Stimulated activated naive CD8-positive, alpha-beta T cell treated with anti-CD3 and anti-CD28 coated beads, Interleukin-15, Interleukin-2, amounts not matched to agents 100 ng/mL and 50 ng/mL, for 24 hours (primary cell): ENCODE data around the gene LMNTD2.
A peak's percentile ranks its signal among the peaks of the same experiment; 100 is the strongest.

Experiments
- H3K27ac Mint-ChIP-seq: one replicate; pipeline ENCODE4 v1.8.0; 2021; ENCODE audit warnings: mild to moderate bottlenecking, mixed read lengths
- H3K27me3 Mint-ChIP-seq: one replicate; pipeline ENCODE4 v1.8.0; 2021; ENCODE audit warnings: mixed read lengths
- H3K36me3 Mint-ChIP-seq: one replicate; pipeline ENCODE4 v1.8.0; 2021; ENCODE audit warnings: low read depth, mixed read lengths
- H3K4me1 Mint-ChIP-seq: one replicate; pipeline ENCODE4 v1.8.0; 2021; ENCODE audit warnings: low read depth, mixed read lengths
- H3K4me3 Mint-ChIP-seq: one replicate; pipeline ENCODE4 v1.8.0; 2021; ENCODE audit warnings: mild to moderate bottlenecking, mixed read lengths
- H3K9me3 Mint-ChIP-seq: one replicate; pipeline ENCODE4 v1.8.0; 2021; ENCODE audit warnings: mixed read lengths

LMNTD2 gene

GRCh38 chr11:595400-595799 lies 34.9 kb upstream of the LMNTD2 start:
- H3K27ac Mint-ChIP-seq: no peak overlapping the region
- no peaks in the 10 kb centered on the region for H3K27me3 Mint-ChIP-seq
- H3K9me3 Mint-ChIP-seq: no peaks in the 10 kb centered on the region
- no peak overlapping the region for H3K4me3 Mint-ChIP-seq
- peaks cover 63% of the 10 kb centered on the region for H3K36me3 Mint-ChIP-seq
- peaks cover 6% of the 10 kb centered on the region for H3K4me1 Mint-ChIP-seq

GRCh38 chr11:593347-593746 lies 32.8 kb upstream of the LMNTD2 start:
- H3K4me1 Mint-ChIP-seq: peaks cover 6% of the 10 kb centered on the region
- H3K4me3 Mint-ChIP-seq: no peak overlapping the region
- H3K27ac Mint-ChIP-seq: no peak overlapping the region
- no peaks in the 10 kb centered on the region for H3K27me3 Mint-ChIP-seq
- H3K36me3 Mint-ChIP-seq: peaks cover 77% of the 10 kb centered on the region
- no peaks in the 10 kb centered on the region for H3K9me3 Mint-ChIP-seq

- Mint-ChIP-seq H3K27me3 (no peaks in the 10 kb centered on the region), H3K4me1 (peaks cover 11% of the 10 kb centered on the region), H3K36me3 (peaks cover 81% of the 10 kb centered on the region), H3K4me3 (no peak overlapping the region), H3K9me3 (no peaks in the 10 kb centered on the region), H3K27ac (no peak overlapping the region)
These were observed 32.4 kb upstream of the LMNTD2 start for GRCh38 chr11:592918-593317.

- Mint-ChIP-seq H3K4me1 (peaks cover 15% of the 10 kb centered on the region), H3K27me3 (no peaks in the 10 kb centered on the region), H3K4me3 (no peak overlapping the region), H3K27ac (peak overlapping the region; percentile 55), H3K36me3 (peaks cover 85% of the 10 kb centered on the region), H3K9me3 (no peaks in the 10 kb centered on the region)
These were observed 32.0 kb upstream of the LMNTD2 start for GRCh38 chr11:592501-592900.

GRCh38 chr11:590997-591396 lies 30.5 kb upstream of the LMNTD2 start:
- peaks cover 23% of the 10 kb centered on the region for H3K4me1 Mint-ChIP-seq
- H3K4me3 Mint-ChIP-seq: no peak overlapping the region
- H3K27me3 Mint-ChIP-seq: no peaks in the 10 kb centered on the region
- H3K9me3 Mint-ChIP-seq: no peaks in the 10 kb centered on the region
- H3K36me3 Mint-ChIP-seq: peaks cover 82% of the 10 kb centered on the region
- H3K27ac Mint-ChIP-seq: no peak overlapping the region

GRCh38 chr11:589798-590197 lies 29.3 kb upstream of the LMNTD2 start:
- Mint-ChIP-seq H3K4me3 (no peak overlapping the region), H3K36me3 (peaks cover 73% of the 10 kb centered on the region), H3K9me3 (no peaks in the 10 kb centered on the region), H3K27ac (no peak overlapping the region), H3K4me1 (peaks cover 23% of the 10 kb centered on the region), H3K27me3 (no peaks in the 10 kb centered on the region)

GRCh38 chr11:587978-588380 lies 27.4 kb upstream of the LMNTD2 start:
- H3K4me3 Mint-ChIP-seq: peak overlapping the region; percentile 72
- H3K9me3 Mint-ChIP-seq: no peaks in the 10 kb centered on the region
- no peaks in the 10 kb centered on the region for H3K27me3 Mint-ChIP-seq
- peaks cover 23% of the 10 kb centered on the region for H3K4me1 Mint-ChIP-seq
- H3K36me3 Mint-ChIP-seq: peaks cover 70% of the 10 kb centered on the region
- peak overlapping the region; percentile 96 for H3K27ac Mint-ChIP-seq

GRCh38 chr11:587546-587945 lies 27.0 kb upstream of the LMNTD2 start:
- peaks cover 23% of the 10 kb centered on the region for H3K4me1 Mint-ChIP-seq
- H3K27me3 Mint-ChIP-seq: no peaks in the 10 kb centered on the region
- peaks cover 65% of the 10 kb centered on the region for H3K36me3 Mint-ChIP-seq
- H3K4me3 Mint-ChIP-seq: peak overlapping the region; percentile 72
- H3K27ac Mint-ChIP-seq: peak overlapping the region; percentile 96
- no peaks in the 10 kb centered on the region for H3K9me3 Mint-ChIP-seq

- Mint-ChIP-seq H3K4me3 (no peak overlapping the region), H3K9me3 (no peaks in the 10 kb centered on the region), H3K4me1 (peaks cover 23% of the 10 kb centered on the region), H3K27ac (peak overlapping the region; percentile 83), H3K36me3 (peaks cover 66% of the 10 kb centered on the region), H3K27me3 (no peaks in the 10 kb centered on the region)
These were observed 26.1 kb upstream of the LMNTD2 start for GRCh38 chr11:586376-587316.

- Mint-ChIP-seq H3K9me3 (no peaks in the 10 kb centered on the region), H3K27me3 (no peaks in the 10 kb centered on the region), H3K36me3 (peaks cover 52% of the 10 kb centered on the region), H3K27ac (no peak overlapping the region), H3K4me1 (peaks cover 38% of the 10 kb centered on the region), H3K4me3 (no peak overlapping the region)
These were observed 23.7 kb upstream of the LMNTD2 start for GRCh38 chr11:584287-584686.

- no peaks in the 10 kb centered on the region for H3K9me3 Mint-ChIP-seq
- no peaks in the 10 kb centered on the region for H3K27me3 Mint-ChIP-seq
- no peak overlapping the region for H3K4me3 Mint-ChIP-seq
- peaks cover 44% of the 10 kb centered on the region for H3K4me1 Mint-ChIP-seq
- H3K36me3 Mint-ChIP-seq: peaks cover 41% of the 10 kb centered on the region
- no peak overlapping the region for H3K27ac Mint-ChIP-seq
These were observed 21.2 kb upstream of the LMNTD2 start for GRCh38 chr11:581752-582151.

GRCh38 chr11:581342-581741 lies 20.8 kb upstream of the LMNTD2 start:
- Mint-ChIP-seq H3K27ac (peak overlapping the region; percentile 54), H3K27me3 (no peaks in the 10 kb centered on the region), H3K4me3 (no peak overlapping the region), H3K36me3 (peaks cover 38% of the 10 kb centered on the region), H3K4me1 (peaks cover 41% of the 10 kb centered on the region), H3K9me3 (no peaks in the 10 kb centered on the region)

GRCh38 chr11:579830-580601 lies 19.5 kb upstream of the LMNTD2 start:
- Mint-ChIP-seq H3K4me1 (peaks cover 39% of the 10 kb centered on the region), H3K27me3 (peaks cover 2% of the 10 kb centered on the region), H3K36me3 (peaks cover 35% of the 10 kb centered on the region), H3K4me3 (peak overlapping the region; percentile 30), H3K9me3 (no peaks in the 10 kb centered on the region), H3K27ac (no peak overlapping the region)

- Mint-ChIP-seq H3K27me3 (peaks cover 12% of the 10 kb centered on the region), H3K4me3 (peak overlapping the region; percentile 92), H3K27ac (no peak overlapping the region), H3K4me1 (peaks cover 51% of the 10 kb centered on the region), H3K9me3 (no peaks in the 10 kb centered on the region), H3K36me3 (peaks cover 25% of the 10 kb centered on the region)
These were observed 17.9 kb upstream of the LMNTD2 start for GRCh38 chr11:578276-579035.

- peak overlapping the region; percentile 85 for H3K27ac Mint-ChIP-seq
- peak overlapping the region; percentile 92 for H3K4me3 Mint-ChIP-seq
- H3K27me3 Mint-ChIP-seq: peaks cover 12% of the 10 kb centered on the region
- H3K36me3 Mint-ChIP-seq: peaks cover 25% of the 10 kb centered on the region
- peaks cover 51% of the 10 kb centered on the region for H3K4me1 Mint-ChIP-seq
- no peaks in the 10 kb centered on the region for H3K9me3 Mint-ChIP-seq
These were observed 17.0 kb upstream of the LMNTD2 start for GRCh38 chr11:577611-577894.
